ENCODE data around the gene HLA-B.

HLA-B gene

DNA sequence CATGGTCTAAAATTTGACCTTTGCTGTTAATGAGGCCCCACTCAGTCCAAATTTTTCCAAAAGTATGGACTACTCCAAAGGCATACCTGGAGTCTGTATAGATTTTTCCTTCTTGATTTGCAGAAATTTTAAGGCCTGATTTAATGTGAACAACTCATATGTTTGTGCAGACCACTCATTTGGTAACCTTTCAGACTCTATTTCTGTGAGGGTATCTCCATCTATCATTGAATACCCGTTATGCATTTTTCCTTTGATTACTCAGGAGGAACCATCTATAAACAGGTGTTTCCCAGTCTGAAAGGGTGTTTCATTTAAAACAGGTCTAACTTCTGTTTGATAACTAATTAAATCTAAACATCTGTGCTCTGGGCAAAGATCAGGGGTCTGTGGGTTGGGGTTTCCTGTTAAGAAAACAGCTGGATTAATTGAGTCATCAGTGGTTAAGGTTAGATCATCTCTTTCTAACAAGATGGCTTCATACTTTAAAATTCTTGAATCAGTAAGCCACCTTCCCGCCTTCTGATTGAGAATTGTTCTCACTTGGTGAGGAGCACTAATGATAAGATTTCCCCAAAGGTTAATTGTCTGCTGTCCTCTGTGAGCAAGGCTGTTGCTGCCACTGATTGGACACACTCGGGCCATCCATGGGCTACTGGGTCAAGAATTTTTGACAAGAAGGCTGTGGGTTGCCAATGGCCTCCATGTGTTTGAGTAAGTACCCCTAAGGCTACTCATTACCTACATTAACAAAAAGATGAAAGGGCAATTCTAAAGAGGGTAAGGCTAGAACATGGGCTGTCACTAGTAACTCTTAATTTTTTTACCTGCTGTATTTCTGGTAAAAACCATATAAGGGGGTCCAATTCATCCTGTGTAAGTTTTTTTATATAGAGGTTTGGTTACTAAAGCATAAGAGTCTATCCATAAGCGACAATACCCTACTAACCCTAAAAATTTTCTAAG, 24.1 kb downstream of the HLA-B start:
- TF ChIP-seq, protein P1, sequence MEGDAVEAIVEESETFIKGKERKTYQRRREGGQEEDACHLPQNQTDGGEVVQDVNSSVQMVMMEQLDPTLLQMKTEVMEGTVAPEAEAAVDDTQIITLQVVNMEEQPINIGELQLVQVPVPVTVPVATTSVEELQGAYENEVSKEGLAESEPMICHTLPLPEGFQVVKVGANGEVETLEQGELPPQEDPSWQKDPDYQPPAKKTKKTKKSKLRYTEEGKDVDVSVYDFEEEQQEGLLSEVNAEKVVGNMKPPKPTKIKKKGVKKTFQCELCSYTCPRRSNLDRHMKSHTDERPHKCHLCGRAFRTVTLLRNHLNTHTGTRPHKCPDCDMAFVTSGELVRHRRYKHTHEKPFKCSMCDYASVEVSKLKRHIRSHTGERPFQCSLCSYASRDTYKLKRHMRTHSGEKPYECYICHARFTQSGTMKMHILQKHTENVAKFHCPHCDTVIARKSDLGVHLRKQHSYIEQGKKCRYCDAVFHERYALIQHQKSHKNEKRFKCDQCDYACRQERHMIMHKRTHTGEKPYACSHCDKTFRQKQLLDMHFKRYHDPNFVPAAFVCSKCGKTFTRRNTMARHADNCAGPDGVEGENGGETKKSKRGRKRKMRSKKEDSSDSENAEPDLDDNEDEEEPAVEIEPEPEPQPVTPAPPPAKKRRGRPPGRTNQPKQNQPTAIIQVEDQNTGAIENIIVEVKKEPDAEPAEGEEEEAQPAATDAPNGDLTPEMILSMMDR (IDR thresholded peaks at IDR 0.05), result no peak
- no peaks in the 10 kb centered on the region for H3K9me3 ChIP-seq (ENCODE audit: control insufficient read depth, low read length)

DNA sequence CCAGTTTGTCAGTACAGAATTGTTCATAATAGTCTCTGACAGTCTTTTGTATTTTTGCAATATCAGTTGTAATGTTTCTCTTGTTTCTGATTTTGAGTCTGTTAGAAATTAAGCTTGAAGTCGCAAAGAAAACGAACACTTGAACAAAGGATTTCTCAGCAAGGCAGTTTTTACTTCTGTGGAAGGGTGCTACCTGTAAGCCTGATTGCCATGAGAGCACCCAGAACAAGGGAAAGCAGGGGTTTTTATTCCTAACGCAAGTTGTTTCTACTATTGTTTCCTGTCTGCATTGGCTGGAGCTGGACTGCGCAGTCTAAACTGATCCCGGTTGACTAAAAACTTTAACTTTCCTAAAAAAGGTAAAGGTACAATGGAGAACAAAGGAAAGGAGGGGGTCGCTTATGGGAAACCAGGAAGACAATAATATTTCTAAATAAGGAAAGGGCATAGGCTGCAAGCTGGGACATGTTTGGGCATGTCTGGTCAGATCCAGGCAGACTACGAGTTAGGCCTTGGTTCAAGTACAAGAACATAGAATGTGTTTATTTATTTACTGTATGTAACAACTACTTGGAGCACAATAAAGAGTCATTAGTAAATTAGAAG, 28.5 kb downstream of the HLA-B start:
- Histone ChIP-seq H3K4me1 (no peaks in the 10 kb centered on the region), H3K79me2 (no peaks in the 10 kb centered on the region), H3K9ac (no peak overlapping the region), H3K4me3 (ENCODE audit: low read depth, low read length) (no peak overlapping the region), H3K27me3 (ENCODE audit: control insufficient read depth, insufficient read depth, low read length) (no peaks in the 10 kb centered on the region), H3K4me2 (ENCODE audit: low read length) (no peak overlapping the region), H3K9me3 (ENCODE audit: control insufficient read depth, low read length) (no peaks in the 10 kb centered on the region), H3K27ac (no peak overlapping the region), H3K36me3 (ENCODE audit: control insufficient read depth, insufficient read depth, low read length) (no peaks in the 10 kb centered on the region), H2AFZ (no peak overlapping the region)
- TF ChIP-seq, protein P1 (IDR thresholded peaks at IDR 0.05), result no peak

More for the DNA sequence above, 24.1 kb downstream of the HLA-B start:
- no peaks in the 10 kb centered on the region for H3K4me1 ChIP-seq
- H3K79me2 ChIP-seq, result no peaks in the 10 kb centered on the region
- no peaks in the 10 kb centered on the region for H3K36me3 ChIP-seq (ENCODE audit: control insufficient read depth, insufficient read depth, low read length)
- H3K4me3 ChIP-seq (ENCODE audit: low read depth, low read length), result no peak overlapping the region
- H3K9ac ChIP-seq, result no peak overlapping the region
- no peak overlapping the region for H2AFZ ChIP-seq
- no peak overlapping the region for H3K27ac ChIP-seq
- H3K4me2 ChIP-seq (ENCODE audit: low read length), result no peak overlapping the region
- H3K27me3 ChIP-seq (ENCODE audit: control insufficient read depth, insufficient read depth, low read length), result no peaks in the 10 kb centered on the region

DNA sequence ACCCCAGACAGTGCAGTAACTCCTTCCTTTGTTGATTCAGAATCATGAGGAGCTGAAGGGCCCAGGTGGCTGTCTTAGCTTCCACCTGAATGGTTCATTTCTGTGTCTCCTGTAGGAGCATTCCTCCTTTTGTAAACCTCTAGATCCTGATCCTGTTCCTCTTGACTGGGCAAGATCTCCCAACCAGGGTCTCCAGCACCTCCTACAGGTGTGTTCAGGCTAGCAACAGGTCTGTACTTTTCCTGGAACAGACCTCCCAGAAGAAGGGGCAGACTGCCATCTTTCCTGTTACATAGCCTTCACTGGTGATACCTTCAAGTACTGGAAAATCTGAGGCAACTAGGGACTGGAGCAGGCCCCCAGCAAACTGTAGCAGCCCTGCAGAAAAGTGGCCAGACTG, 35.2 kb downstream of the HLA-B start:
- Histone ChIP-seq H3K36me3 (ENCODE audit: control insufficient read depth, insufficient read depth, low read length) (no peaks in the 10 kb centered on the region), H3K9me3 (ENCODE audit: control insufficient read depth, low read length) (no peaks in the 10 kb centered on the region), H3K4me1 (no peaks in the 10 kb centered on the region), H3K9ac (no peak overlapping the region), H3K4me3 (ENCODE audit: low read depth, low read length) (no peak overlapping the region), H3K27me3 (ENCODE audit: control insufficient read depth, insufficient read depth, low read length) (no peaks in the 10 kb centered on the region), H3K27ac (no peak overlapping the region), H2AFZ (no peak overlapping the region), H3K4me2 (ENCODE audit: low read length) (no peak overlapping the region), H3K79me2 (no peaks in the 10 kb centered on the region)
- TF ChIP-seq, protein P1 (IDR thresholded peaks at IDR 0.05), result no peak

DNA sequence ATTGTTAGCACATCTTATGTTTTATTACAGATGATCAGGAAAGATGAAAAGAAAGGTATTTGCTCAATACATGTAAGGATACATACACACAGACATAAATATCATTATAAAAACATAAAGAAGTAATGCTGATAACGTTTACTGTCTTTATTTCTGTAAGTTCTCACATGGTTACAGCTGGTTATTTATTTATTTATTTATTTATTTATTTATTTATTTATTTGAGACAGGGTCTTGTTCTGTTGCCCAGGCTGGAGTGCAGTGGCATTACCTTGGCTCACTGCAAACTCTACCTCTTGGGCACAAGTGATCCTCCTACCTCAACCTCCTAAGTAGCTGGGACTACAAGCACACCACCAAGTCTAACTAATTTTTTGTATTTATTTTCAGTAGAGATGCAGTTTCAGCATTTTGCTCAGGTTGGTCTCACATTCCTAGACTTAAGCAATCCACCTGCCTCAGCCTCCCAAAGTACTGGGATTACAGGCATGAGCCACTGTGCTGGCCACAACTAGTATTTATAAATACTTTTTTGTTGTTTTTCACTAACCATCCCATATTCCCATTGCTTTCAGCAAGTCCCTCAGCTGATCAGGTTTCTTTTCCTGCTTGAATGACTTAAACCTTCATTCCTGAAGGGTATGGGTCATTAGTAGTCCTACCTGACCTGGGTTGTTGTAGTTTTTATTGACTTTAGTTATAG, 35.8 kb downstream of the HLA-B start:
- H3K9ac ChIP-seq, result no peak overlapping the region
- no peaks in the 10 kb centered on the region for H3K27me3 ChIP-seq (ENCODE audit: control insufficient read depth, insufficient read depth, low read length)
- H2AFZ ChIP-seq, result no peak overlapping the region
- H3K4me3 ChIP-seq (ENCODE audit: low read depth, low read length), result no peak overlapping the region
- H3K79me2 ChIP-seq, result no peaks in the 10 kb centered on the region
- H3K4me2 ChIP-seq (ENCODE audit: low read length), result no peak overlapping the region
- no peaks in the 10 kb centered on the region for H3K36me3 ChIP-seq (ENCODE audit: control insufficient read depth, insufficient read depth, low read length)
- no peaks in the 10 kb centered on the region for H3K9me3 ChIP-seq (ENCODE audit: control insufficient read depth, low read length)
- no peaks in the 10 kb centered on the region for H3K4me1 ChIP-seq
- H3K27ac ChIP-seq, result no peak overlapping the region
- TF ChIP-seq, protein P1 (IDR thresholded peaks at IDR 0.05), result no peak

Data from parathyroid adenoma (tissue), 2 donors.